Measurements from ENCODE around the gene SMPD1. TPM values are rescaled to one million over a fixed set of nuclear protein-coding genes. Genes with fewer than 3 reads are reported as not detected.
A peak's percentile ranks its signal among the peaks of the same experiment; 100 is the strongest.

SMPD1 gene
- total and polyA plus RNA-seq, 2 of the 4 experiments (the other 2 are of a cell fraction): 19.5 to 108 TPM

GRCh38 chr11:6411594-6412031 lies 21.3 kb downstream of the SMPD1 start:
- ChIA-PET POLR2A (ENCODE audit: unreplicated experiment) (no interaction called here), CTCF (interaction anchor here (0.6 kb wide), 1 partner anchor 35 kb away, joined by 3 read pairs; no protein-coding TSS in a partner anchor)
- no peaks in the 10 kb centered on the region for H3K27me3 ChIP-seq (ENCODE audit: control insufficient read depth, insufficient read depth, low read length)
- no peak overlapping the region for H3K14ac ChIP-seq (replicated peaks; ENCODE audit: low read depth, low read length)
- H3K4me1 ChIP-seq (ENCODE audit: control insufficient read depth, insufficient read depth, low read length): peaks cover 3% of the 10 kb centered on the region; the same call in 1 of the 2 replicates
- TF ChIP-seq SMC3 (IDR thresholded peaks at IDR 0.05; ENCODE audit: low read depth, low read length) (no peak), MAFK (IDR thresholded peaks at IDR 0.05; ENCODE audit: low read depth, low read length) (no peak), POLR2A (IDR thresholded peaks at IDR 0.05; ENCODE audit: low read depth, low read length) (no peak), MAZ (IDR thresholded peaks at IDR 0.05; ENCODE audit: borderline replicate concordance, low read depth, low read length) (no peak), MXI1 (IDR thresholded peaks at IDR 0.05; ENCODE audit: borderline replicate concordance, low read depth, low read length) (no peak), USF2 (IDR thresholded peaks at IDR 0.05; ENCODE audit: low read depth, low read length) (no peak), ELK1 (IDR thresholded peaks at IDR 0.05; ENCODE audit: borderline replicate concordance, low read depth, low read length) (no peak), BHLHE40 (IDR thresholded peaks at IDR 0.05; ENCODE audit: low read depth, low read length) (no peak), FOS (IDR thresholded peaks at IDR 0.05; ENCODE audit: low read depth, low read length) (no peak), CEBPB (IDR thresholded peaks at IDR 0.05; ENCODE audit: low read depth, low read length) (no peak), CHD1 (IDR thresholded peaks at IDR 0.05; ENCODE audit: low read depth, low read length) (no peak), CTCF (conservative IDR thresholded peaks at IDR 0.05; ENCODE audit: low read depth, low read length) (no peak)
- no peak overlapping the region for H3K18ac ChIP-seq (ENCODE audit: low read depth, low read length)
- no peak overlapping the region for H4K5ac ChIP-seq (ENCODE audit: low read depth, low read length)
- H3K23ac ChIP-seq (ENCODE audit: low read depth, low read length): no peak overlapping the region
- H3K27ac ChIP-seq (ENCODE audit: insufficient read depth, low read length): no peak overlapping the region
- H2AFZ ChIP-seq (replicated peaks; ENCODE audit: low read length, poor library complexity): peak overlapping the region; percentile 19
- H3K9me1 ChIP-seq (ENCODE audit: insufficient read depth, low read length): peaks cover 26% of the 10 kb centered on the region
- BruUV-seq (replicated peaks): no TSS peak
- H4K20me1 ChIP-seq (ENCODE audit: insufficient read depth, low read length): peaks cover 33% of the 10 kb centered on the region
- intact Hi-C loops (cut with micrococcal nuclease): no loop called here
- no peak for DNase-seq
- no peak overlapping the region for H3K4ac ChIP-seq (ENCODE audit: low read depth, low read length)
- H4K91ac ChIP-seq (ENCODE audit: insufficient read depth, low read depth, low read length): no peak overlapping the region
- H3K4me2 ChIP-seq (ENCODE audit: low read depth, low read length): no peak overlapping the region
- H2BK15ac ChIP-seq (ENCODE audit: low read depth, low read length): no peak overlapping the region
- WGBS, 2 experiments (ENCODE audit: extremely low coverage in 2 of 2, insufficient read length in 1 of 2): 96% methylated on average over 8 of the region's 10 CpGs; no CpG with 5 or more reads in 1 of the 2 experiments
- no peak overlapping the region for H3K9ac ChIP-seq (ENCODE audit: low read depth, low read length)
- no peak for ATAC-seq (ENCODE audit: low read depth)
- no peak overlapping the region for H2AK5ac ChIP-seq (ENCODE audit: low read depth, low read length)
- peaks cover 14 to 55% of the 10 kb centered on the region in 2 experiments for H3K79me1 ChIP-seq (ENCODE audit: low read depth in 1 of 2, low read length in 2 of 2)
- H2BK20ac ChIP-seq (ENCODE audit: low read depth, low read length): no peak overlapping the region
- no peak overlapping the region for H2BK120ac ChIP-seq (ENCODE audit: low read depth, low read length)
- no peaks in the 10 kb centered on the region for H3K9me3 ChIP-seq (ENCODE audit: control insufficient read depth, insufficient read depth, low read length)
- H2BK5ac ChIP-seq (ENCODE audit: low read depth, low read length, poor library complexity, severe bottlenecking): no peak overlapping the region
- peaks cover 13% of the 10 kb centered on the region for H3K36me3 ChIP-seq (ENCODE audit: control insufficient read depth, insufficient read depth, low read length)
- H4K8ac ChIP-seq (ENCODE audit: low read depth in 2 of 2, low read length in 2 of 2): no peak overlapping the region
- in situ Hi-C loops (cut with MboI; ENCODE audit: low sequenced_read_pairs): no loop called here
- no peak overlapping the region for H3K4me3 ChIP-seq (ENCODE audit: insufficient read depth, low read depth, low read length)
- peak overlapping the region; percentile 23 for H2AK9ac ChIP-seq (replicated peaks; ENCODE audit: low read depth, low read length, poor library complexity)
- dilution Hi-C loops (cut with HindIII; ENCODE audit: low sequenced_read_pairs, unreplicated experiment): no loop called here
- no peak overlapping the region for H3K56ac ChIP-seq (ENCODE audit: extremely low read depth, insufficient read depth, low read length)
